HCT116 (cell line): ENCODE results near the gene ZHX3. TPM values are rescaled to one million over a fixed set of nuclear protein-coding genes. Genes with fewer than 3 reads are reported as not detected.

Experiments
- ATAC-seq: fragments of 200-7000 bp; cut with Tn5 transposase; 2 replicates; pipeline ENCODE4 v1.9.1; 2020; ENCODE audit warnings: mild to moderate bottlenecking, moderate library complexity
- BruUV-seq: library from RNA; stranded (reverse); fragments of 400-500 nt; replicated peaks from 2 replicates; lab custom pipeline; 2021; lab: Mats Ljungman, UMichigan
- CTCF ChIA-PET: fragments of 300-600 bp; sonication (Branson Sonifier 250); formaldehyde crosslinking; loops from one replicate; lab custom pipeline; 2021; ENCODE audit warnings: antibody characterized with exemption; lab: Charles Lee
- POLR2A ChIA-PET: fragments of 300-600, 350-600 bp; sonication (Branson Sonifier 250); formaldehyde crosslinking; loops from one replicate; lab custom pipeline; 2021; ENCODE audit warnings: antibody characterized with exemption; lab: Charles Lee
- RAD21 ChIA-PET, 2 experiments: fragments of 300-600 bp; sonication (Branson Sonifier 250); formaldehyde crosslinking; loops; one replicate each; lab custom pipeline; 2023; ENCODE audit warnings: low total read pairs in 2 of 2; ENCODE audit not compliant: uncharacterized antibody in 2 of 2, unreplicated experiment in 2 of 2, low non-redundant PET in 1 of 2; lab: Charles Lee
- DNase-seq: peaks from one replicate; pipeline ENCODE4 v3.0.0-alpha.2; 2010; ENCODE audit warnings: low read depth, low spot score
- H2AFZ ChIP-seq: fragments of 200-600 bp; shearing (Covaris generic), sonication (generic); 2 replicates; pipeline ENCODE4 v1.6.1; 2017; ENCODE audit warnings: low read depth, mixed run types, mixed read lengths, antibody characterized with exemption, low read length; ENCODE audit not compliant: poor library complexity, severe bottlenecking
- H3K27ac ChIP-seq: 2 replicates; pipeline ENCODE4 v1.5.1; 2012; ENCODE audit warnings: low read depth, low read length
- H3K27me3 ChIP-seq: fragments of 200-600 bp; sonication (generic); 2 replicates; pipeline ENCODE4 v1.6.1; 2016; ENCODE audit warnings: mixed run types, low read length, mixed read lengths; ENCODE audit not compliant: insufficient read depth
- H3K36me3 ChIP-seq, 2 experiments: fragments of 200-500 bp in 1 of 2; fragments of 200-600 bp in 1 of 2; sonication (Bioruptor generic) in 1 of 2; sonication (generic) in 1 of 2; 2 replicates each; pipeline versions ENCODE4 v1.5.1 to v1.6.1; 2014 to 2016; ENCODE audit warnings: low read length in 2 of 2, inconsistent platforms in 1 of 2, mixed read lengths in 1 of 2, mixed run types in 1 of 2; ENCODE audit not compliant: insufficient read depth in 2 of 2, control insufficient read depth in 1 of 2
- H3K4me1 ChIP-seq, 2 experiments: fragments of 200-600 bp in 1 of 2; sonication (generic) in 1 of 2; 2 replicates each; pipeline versions ENCODE4 v1.5.1 to v1.6.1; 2012 to 2017; ENCODE audit warnings: low read length in 2 of 2, inconsistent platforms in 1 of 2, mild to moderate bottlenecking in 1 of 2, mixed read lengths in 1 of 2, mixed run types in 1 of 2, moderate library complexity in 1 of 2; ENCODE audit not compliant: insufficient read depth in 2 of 2, control insufficient read depth in 1 of 2
- H3K4me2 ChIP-seq: fragments of 200-600 bp; sonication (generic); 2 replicates; pipeline ENCODE4 v1.6.1; 2017; ENCODE audit warnings: mixed run types, low read length, mixed read lengths
- H3K4me3 ChIP-seq, 2 experiments: fragments of 200-600 bp in 1 of 2; sonication (generic) in 1 of 2; replicated peaks in 1 of 2; 2 replicates each; pipeline ENCODE4 v1.5.1; 2011 to 2016; ENCODE audit warnings: low read length in 2 of 2, control low read depth in 1 of 2, low read depth in 1 of 2, mild to moderate bottlenecking in 1 of 2, mixed read lengths in 1 of 2, mixed run types in 1 of 2
- H3K79me2 ChIP-seq: fragments of 200-600 bp; sonication (generic); 2 replicates; pipeline ENCODE4 v1.6.1; 2017; ENCODE audit warnings: mild to moderate bottlenecking, mixed run types, low read length, moderate library complexity, mixed read lengths; ENCODE audit not compliant: insufficient read depth
- H3K9ac ChIP-seq: fragments of 200-600 bp; sonication (generic); 2 replicates; pipeline ENCODE4 v1.6.1; 2016; ENCODE audit warnings: low read length, mixed read lengths
- H3K9me2 ChIP-seq: fragments of 200-600 bp; sonication (generic), shearing (Covaris generic); 2 replicates; pipeline ENCODE4 v1.6.1; 2017; ENCODE audit warnings: mixed run types, mild to moderate bottlenecking, moderate library complexity; ENCODE audit not compliant: insufficient read depth
- H3K9me3 ChIP-seq, 2 experiments: fragments of 200-500 bp in 1 of 2; fragments of 200-600 bp in 1 of 2; sonication (Bioruptor generic) in 1 of 2; sonication (generic) in 1 of 2; 2 replicates each; pipeline ENCODE4 v1.6.1; 2014 to 2017; ENCODE audit warnings: low read length in 2 of 2, mixed read lengths in 2 of 2, inconsistent platforms in 1 of 2, low read depth in 1 of 2, mild to moderate bottlenecking in 1 of 2, mixed run types in 1 of 2, moderate library complexity in 1 of 2; ENCODE audit not compliant: control insufficient read depth in 1 of 2, insufficient read depth in 1 of 2
- H4K20me1 ChIP-seq: fragments of 200-600 bp; sonication (generic), shearing (Covaris generic); 2 replicates; pipeline ENCODE4 v1.6.1; 2017; ENCODE audit warnings: mixed run types, mild to moderate bottlenecking, moderate library complexity; ENCODE audit not compliant: insufficient read depth
- SP1 ChIP-seq: IDR thresholded peaks from 2 replicates; pipeline ENCODE4 v1.6.1; 2012; ENCODE audit warnings: low read depth
- TCF7L2 ChIP-seq: IDR thresholded peaks from 2 replicates; pipeline ENCODE4 v1.7.0; 2011; ENCODE audit warnings: borderline replicate concordance, inconsistent platforms; ENCODE audit not compliant: insufficient read depth, insufficient read length; ENCODE audit errors: extremely low read depth
- YY1 ChIP-seq: IDR thresholded peaks from 2 replicates; pipeline ENCODE4 v1.6.1; 2011; ENCODE audit warnings: low read length, low read depth, moderate library complexity, mild to moderate bottlenecking; ENCODE audit not compliant: insufficient replicate concordance; ENCODE audit errors: extremely low read depth
- ZBTB33 ChIP-seq: IDR thresholded peaks from 2 replicates; pipeline ENCODE4 v1.6.1; 2011; ENCODE audit warnings: mild to moderate bottlenecking, low read length, moderate library complexity; ENCODE audit not compliant: insufficient replicate concordance; ENCODE audit errors: extremely low read depth
- intact Hi-C: fragments of 100-400 bp; cut with micrococcal nuclease; formaldehyde crosslinking; loops from 2 replicates; pipeline ENCODE4 v1.10.0; 2022
- total RNA-seq: library from RNA; stranded (reverse); gene quantifications from one replicate; pipeline ENCODE4 v1.2.1, GENCODE V29; 2021; ENCODE audit not compliant: unreplicated experiment

The ZHX3 gene
- total RNA-seq, 1 experiment from 2014 or later: 13.3 TPM

- ChIA-PET CTCF (no interaction called here), POLR2A (no interaction called here), RAD21 (no interaction called here)
- Histone ChIP-seq H3K27me3 (no peaks in the 10 kb centered on the region), H3K9ac (no peak overlapping the region), H3K79me2 (no peaks in the 10 kb centered on the region), H3K4me1 (no peaks in the 10 kb centered on the region), H3K9me2 (no peaks in the 10 kb centered on the region), H3K4me2 (no peak overlapping the region), H4K20me1 (no peaks in the 10 kb centered on the region), H3K36me3 (no peaks in the 10 kb centered on the region), H2AFZ (no peak overlapping the region), H3K27ac (no peak overlapping the region), H3K4me3 (no peak overlapping the region), H3K9me3 (no peaks in the 10 kb centered on the region)
- DNase-seq (no peak), ATAC-seq (no peak)
- TF ChIP-seq SP1 (no peak), YY1 (no peak), ZBTB33 (no peak), TCF7L2 (no peak)
- intact Hi-C loops: no loop called here
- no TSS peak for BruUV-seq
Measured at GRCh38 chr20:41361757-41362747, 44.5 kb upstream of the ZHX3 start.
